ENCODE data around the gene FANCI.

FANCI gene

GRCh38 chr15:89361451-89362202 is 117.8 kb downstream of the FANCI start (continued):
- TF ChIP-seq ZNF2 (tag by site-specific recombination; IDR thresholded peaks at IDR 0.05) (peak; percentile 69; the same call in 1 of the 2 replicates), ZFP69B (tag by site-specific recombination; IDR thresholded peaks at IDR 0.05) (peak; percentile 54; the same call in 1 of the 2 replicates), HOXD13 (CRISPR knock-in tag; IDR thresholded peaks at IDR 0.05; ENCODE audit: borderline replicate concordance) (peak; percentile 59; the same call in 1 of the 2 replicates), ZBTB10 (tag by site-specific recombination; IDR thresholded peaks at IDR 0.05) (peak; percentile 73), ZNF639 (tag by site-specific recombination; IDR thresholded peaks at IDR 0.05) (0 out of 2 replicates have a peak, but pooled peaks have one; percentile 37), SP2 (tag by site-specific recombination; IDR thresholded peaks at IDR 0.05) (peak; percentile 43), HOXC10 (CRISPR knock-in tag; IDR thresholded peaks at IDR 0.05) (0 out of 2 replicates have a peak, but pooled peaks have one; percentile 64), REST (tag by site-specific recombination; IDR thresholded peaks at IDR 0.05) (peak; percentile 99), PBX3 (CRISPR knock-in tag; IDR thresholded peaks at IDR 0.05) (peak; percentile 95)

GRCh38 chr15:89362203-89363101 is 118.7 kb downstream of the FANCI start:
- no peaks in the 10 kb centered on the region for H3K36me3 ChIP-seq (ENCODE audit: control insufficient read depth in 2 of 2, insufficient read depth in 1 of 2, low read length in 2 of 2)
- peak overlapping the region; percentile 34 for H3K4me3 ChIP-seq (ENCODE audit: low read depth, low read length)
- H3K9me3 ChIP-seq (ENCODE audit: control insufficient read depth, insufficient read depth, low read depth, low read length), result no peaks in the 10 kb centered on the region
- no peak overlapping the region for H3K27ac ChIP-seq (ENCODE audit: extremely low read depth, low read depth, low read length)
- peaks cover 4% of the 10 kb centered on the region; the same call in 1 of the 2 replicates for H3K4me1 ChIP-seq (ENCODE audit: control insufficient read depth, insufficient read depth, low read length)
- POLR2A ChIA-PET, result interaction anchor here (1.0 to 1.2 kb wide), 3 partner anchors 15 to 56 kb away, joined by 3 read pairs; no protein-coding TSS in a partner anchor
- CTCF ChIA-PET, result interaction anchor here (0.6 to 11.1 kb wide), 10 partner anchors 13 to 192 kb away, joined by 3 to 614 read pairs (median 5); no protein-coding TSS in a partner anchor
- TF ChIP-seq ZNF16 (tag by site-specific recombination; IDR thresholded peaks at IDR 0.05; ENCODE audit: low read depth), result no peak
- TF ChIP-seq ZNF677 (tag by site-specific recombination; IDR thresholded peaks at IDR 0.05), result 0 out of 2 replicates have a peak, but pooled peaks have one; percentile 43
- TF ChIP-seq ZNF433 (tag by site-specific recombination; IDR thresholded peaks at IDR 0.05; ENCODE audit: low read depth), result no peak
- TF ChIP-seq ZNF518A (tag by site-specific recombination; conservative IDR thresholded peaks at IDR 0.05; ENCODE audit: low read depth), result no peak
- no peak; the same call in 1 of the 2 replicates for TF ChIP-seq YY2 (tag by site-specific recombination; IDR thresholded peaks at IDR 0.05)
- no peak for TF ChIP-seq ZNF776 (tag by site-specific recombination; IDR thresholded peaks at IDR 0.05; ENCODE audit: borderline replicate concordance)
- no peak for TF ChIP-seq ZNF132 (tag by site-specific recombination; IDR thresholded peaks at IDR 0.05; ENCODE audit: borderline replicate concordance)
- no peak for TF ChIP-seq ZNF354C (tag by site-specific recombination; IDR thresholded peaks at IDR 0.05; ENCODE audit: borderline replicate concordance, low read depth)
- TF ChIP-seq ZNF174 (tag by site-specific recombination; IDR thresholded peaks at IDR 0.05), result no peak
- no peak for TF ChIP-seq ZNF350 (tag by site-specific recombination; IDR thresholded peaks at IDR 0.05)

All from HEK293 (cell line).